HepG2 (cell line): ENCODE measurements around the gene LIM2. TPM values are rescaled to one million over a fixed set of nuclear protein-coding genes. Genes with fewer than 3 reads are reported as not detected.

ENCODE experiments used
- AKNA ChIP-seq: sonication (generic); formaldehyde crosslinking; IDR thresholded peaks from 2 replicates; pipeline ENCODE4 v1.4.0; 2020; ENCODE audit warnings: missing genetic modification reagents, borderline replicate concordance
- HOMEZ ChIP-seq: IDR thresholded peaks from 2 replicates; pipeline ENCODE4 v1.6.1; 2016; ENCODE audit warnings: low read depth
- MTA1 ChIP-seq: sonication (generic); formaldehyde crosslinking; IDR thresholded peaks from 2 replicates; pipeline ENCODE4 v1.4.0; 2020; ENCODE audit warnings: missing genetic modification reagents, mild to moderate bottlenecking, borderline replicate concordance
- NFKBIZ ChIP-seq: IDR thresholded peaks from 2 replicates; pipeline ENCODE4 v1.6.1; 2018; ENCODE audit warnings: missing genetic modification reagents, missing compliant biosample characterization
- SAP130 ChIP-seq: IDR thresholded peaks from 2 replicates; pipeline ENCODE4 v1.6.1; 2016; ENCODE audit warnings: low read depth
- ZBTB26 ChIP-seq: IDR thresholded peaks from 2 replicates; pipeline ENCODE4 v1.6.1; 2016; ENCODE audit warnings: missing compliant biosample characterization, missing genetic modification reagents, borderline replicate concordance
- ZC3H13 ChIP-seq: sonication (generic); formaldehyde crosslinking; IDR thresholded peaks from 2 replicates; pipeline ENCODE4 v1.8.1; 2023; ENCODE audit warnings: mild to moderate bottlenecking, missing genetic modification reagents, moderate library complexity
- ZNF253 ChIP-seq: sonication (generic); formaldehyde crosslinking; IDR thresholded peaks from 2 replicates; pipeline ENCODE4 v1.8.0; 2022; ENCODE audit warnings: mild to moderate bottlenecking, missing genetic modification reagents, borderline replicate concordance
- ZNF414 ChIP-seq: sonication (generic); formaldehyde crosslinking; IDR thresholded peaks from 2 replicates; pipeline ENCODE4 v1.5.0; 2020; ENCODE audit warnings: missing genetic modification reagents
- ZNF432 ChIP-seq: sonication (generic); formaldehyde crosslinking; IDR thresholded peaks from 2 replicates; pipeline ENCODE4 v1.5.0; 2020; ENCODE audit warnings: missing genetic modification reagents, mild to moderate bottlenecking, borderline replicate concordance
- ZNF75D ChIP-seq: sonication (generic); formaldehyde crosslinking; IDR thresholded peaks from 2 replicates; pipeline ENCODE4 v1.8.1; 2023; ENCODE audit warnings: missing genetic modification reagents, mild to moderate bottlenecking, borderline replicate concordance
- ZSCAN31 ChIP-seq: sonication (generic); formaldehyde crosslinking; IDR thresholded peaks from 2 replicates; pipeline ENCODE4 v1.5.0; 2020; ENCODE audit warnings: low read depth, mild to moderate bottlenecking, missing genetic modification reagents
- polyA plus RNA-seq, 8 experiments: library from polyadenylated mRNA; depleted of rRNA in 3 of 8; stranded (reverse) in 7 of 8; unstranded in 1 of 8; fragments of >200 nt; fragmentation: Illumina TruSeq in 4 of 8; extraction: Trizol in 4 of 8; gene quantifications; 2 replicates each; pipeline versions ENCODE4 v1.2.1 to v1.2.3, GENCODE V29; 2011 to 2016; ENCODE audit warnings: low read depth in 4 of 8, missing spikeins in 1 of 8, mixed read lengths in 1 of 8; ENCODE audit not compliant: insufficient read depth in 1 of 8
- total RNA-seq, 5 experiments: library from RNA; depleted of rRNA; stranded (reverse); fragments of >200 nt; fragmentation: Illumina TruSeq; extraction: Trizol; gene quantifications; 2 replicates each; pipeline ENCODE4 v1.2.3, GENCODE V29; 2016; ENCODE audit warnings: low read depth in 1 of 5
- TF ChIP-seq, protein P1 (sequence below): sonication (generic); formaldehyde crosslinking; IDR thresholded peaks from 2 replicates; pipeline ENCODE4 v1.5.1; 2020; ENCODE audit warnings: missing genetic modification reagents, mild to moderate bottlenecking, borderline replicate concordance
- TF ChIP-seq, protein P2 (sequence below): sonication (generic); formaldehyde crosslinking; IDR thresholded peaks from 2 replicates; pipeline ENCODE4 v1.8.1; 2023; ENCODE audit warnings: missing genetic modification reagents, mild to moderate bottlenecking, borderline replicate concordance

The LIM2 gene
- total and polyA plus RNA-seq, 2 of the 13 experiments (the other 11 are each of a cell fraction or from before 2014, with no cell fraction given) = 1.3 TPM; not detected in 1

DNA sequence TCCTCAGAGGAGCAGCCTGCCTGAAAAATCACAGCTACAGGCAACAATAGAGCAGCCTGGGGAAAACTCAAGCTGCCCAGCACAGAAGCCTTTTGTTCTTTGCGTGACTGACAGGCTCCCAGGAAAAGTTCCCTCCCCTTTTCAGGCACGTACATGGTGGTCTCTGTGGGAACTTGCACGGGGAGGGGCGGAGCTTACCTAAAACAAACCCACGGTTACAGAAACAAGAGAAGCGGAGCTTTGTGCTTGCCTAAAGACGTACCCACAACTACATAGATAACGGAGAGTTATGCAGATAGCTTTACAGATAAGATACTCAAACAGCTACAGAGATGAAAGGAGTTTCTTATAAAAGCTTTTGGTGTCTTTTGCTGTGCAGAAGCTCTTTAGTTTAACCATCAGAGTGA is 33.0 kb downstream of the LIM2 start (continued):
- TF ChIP-seq AKNA (CRISPR knock-in tag) (no peak), NFKBIZ (CRISPR knock-in tag) (no peak), ZNF75D (CRISPR knock-in tag) (no peak), ZNF432 (no peak), SAP130 (CRISPR knock-in tag) (peak; percentile 59), ZNF253 (CRISPR knock-in tag) (no peak), ZNF414 (no peak; the same call in 1 of the 2 replicates), ZBTB26 (no peak), ZC3H13 (no peak), MTA1 (CRISPR knock-in tag) (no peak), HOMEZ (CRISPR knock-in tag) (no peak), ZSCAN31 (CRISPR knock-in tag) (no peak)
- TF ChIP-seq, protein P1, sequence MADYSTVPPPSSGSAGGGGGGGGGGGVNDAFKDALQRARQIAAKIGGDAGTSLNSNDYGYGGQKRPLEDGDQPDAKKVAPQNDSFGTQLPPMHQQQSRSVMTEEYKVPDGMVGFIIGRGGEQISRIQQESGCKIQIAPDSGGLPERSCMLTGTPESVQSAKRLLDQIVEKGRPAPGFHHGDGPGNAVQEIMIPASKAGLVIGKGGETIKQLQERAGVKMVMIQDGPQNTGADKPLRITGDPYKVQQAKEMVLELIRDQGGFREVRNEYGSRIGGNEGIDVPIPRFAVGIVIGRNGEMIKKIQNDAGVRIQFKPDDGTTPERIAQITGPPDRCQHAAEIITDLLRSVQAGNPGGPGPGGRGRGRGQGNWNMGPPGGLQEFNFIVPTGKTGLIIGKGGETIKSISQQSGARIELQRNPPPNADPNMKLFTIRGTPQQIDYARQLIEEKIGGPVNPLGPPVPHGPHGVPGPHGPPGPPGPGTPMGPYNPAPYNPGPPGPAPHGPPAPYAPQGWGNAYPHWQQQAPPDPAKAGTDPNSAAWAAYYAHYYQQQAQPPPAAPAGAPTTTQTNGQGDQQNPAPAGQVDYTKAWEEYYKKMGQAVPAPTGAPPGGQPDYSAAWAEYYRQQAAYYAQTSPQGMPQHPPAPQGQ (CRISPR knock-in tag) = no peak
- TF ChIP-seq, protein P2, sequence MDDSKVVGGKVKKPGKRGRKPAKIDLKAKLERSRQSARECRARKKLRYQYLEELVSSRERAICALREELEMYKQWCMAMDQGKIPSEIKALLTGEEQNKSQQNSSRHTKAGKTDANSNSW (CRISPR knock-in tag) = no peak
